ENCODE data around the gene TBL1Y.
"Not testable (repeated sequence)": the region's sequence is repeated elsewhere in the genome, so short reads cannot be mapped to it uniquely, and the experiment has no call there.

TBL1Y gene

DNA sequence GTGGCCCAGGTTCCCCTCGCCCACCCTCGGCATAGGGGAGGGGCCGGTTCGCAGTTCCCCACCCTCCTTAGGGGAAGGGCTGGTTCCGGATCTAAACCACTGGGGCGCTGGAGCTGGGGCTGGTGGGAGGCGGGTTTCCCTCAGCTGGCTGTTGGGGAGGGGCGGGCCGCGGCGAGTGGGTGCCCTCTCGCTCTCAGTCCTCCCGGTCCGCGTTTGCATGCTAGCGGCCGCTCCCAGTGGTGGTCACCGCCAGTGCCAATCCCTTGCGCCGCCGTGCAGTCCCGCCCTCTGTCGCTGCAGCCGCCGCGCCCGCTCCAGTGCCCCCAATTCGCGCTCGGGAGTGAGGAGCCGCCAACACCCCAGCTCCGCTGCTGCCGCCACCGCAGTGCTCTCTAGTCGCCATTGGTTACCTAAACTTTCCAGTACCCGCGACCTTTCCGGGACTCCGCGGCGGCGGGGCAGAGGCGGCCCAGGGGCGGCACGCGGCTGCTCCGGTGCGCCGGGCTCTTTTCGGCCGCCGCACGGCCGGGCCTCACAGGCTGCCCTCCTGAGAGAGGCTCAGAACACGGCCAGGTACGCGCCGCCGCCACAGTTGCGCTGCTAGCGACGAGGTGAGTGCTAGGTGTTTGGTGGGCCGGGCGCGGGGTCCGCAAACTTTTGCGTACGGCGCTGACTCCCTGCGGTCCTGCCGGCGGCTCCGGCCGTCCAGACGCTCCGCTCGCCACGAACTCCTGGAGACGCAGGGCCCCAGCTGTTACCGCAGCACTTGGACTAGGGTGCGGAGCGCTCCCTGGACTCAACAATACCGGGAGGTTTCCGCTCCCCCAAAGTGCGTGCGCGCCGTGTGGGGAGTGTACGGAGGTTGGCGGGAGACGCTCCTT lies at the start of gene TBL1Y:
Gene TBL1Y (plus strand): TSS at position 326 of the 881 bp plus-strand sequence. CDS start 114,388 bp downstream, outside the sequence.
- DNase-seq, result no peak

DNA sequence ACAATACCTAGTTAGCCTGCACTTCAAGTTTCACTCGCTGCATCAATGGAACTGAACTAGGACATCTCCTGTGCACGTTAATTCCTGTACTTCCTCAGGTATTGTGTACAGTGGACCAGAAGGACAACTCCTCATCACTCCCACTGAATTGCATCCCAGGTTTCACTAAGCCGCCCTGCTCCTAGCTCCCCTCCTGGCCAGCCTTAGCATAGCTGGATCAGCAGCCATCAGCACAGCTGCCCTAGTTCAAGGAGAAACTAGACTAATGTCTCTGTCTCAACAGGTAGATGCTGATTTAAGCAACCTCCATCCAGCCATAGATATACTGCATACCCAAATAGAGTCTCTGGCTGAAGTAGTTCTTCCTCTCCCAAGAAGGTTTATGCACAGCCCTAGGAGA lies 16.0 kb upstream of the TBL1Y start:
- DNase-seq, result no peak

DNA sequence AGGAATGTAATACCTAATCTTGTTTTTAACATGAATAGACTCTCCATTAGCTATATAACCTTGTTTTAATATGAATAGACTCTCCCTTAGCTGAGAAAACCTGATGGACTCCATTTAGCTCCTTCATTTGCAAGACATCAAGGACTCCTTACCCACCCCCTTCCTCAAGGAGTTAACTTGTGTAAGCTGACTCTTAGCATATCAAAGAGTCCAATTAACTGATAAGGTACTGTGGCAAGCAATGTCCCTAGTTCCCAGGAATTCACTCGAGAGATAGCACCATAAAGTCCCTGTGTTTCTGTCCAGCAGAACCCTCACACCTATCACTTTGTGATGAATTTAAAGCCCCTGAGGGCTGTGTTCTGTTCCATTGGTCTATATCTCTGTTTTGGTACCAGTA lies 15.3 kb upstream of the TBL1Y start:
- DNase-seq, result no peak

DNA sequence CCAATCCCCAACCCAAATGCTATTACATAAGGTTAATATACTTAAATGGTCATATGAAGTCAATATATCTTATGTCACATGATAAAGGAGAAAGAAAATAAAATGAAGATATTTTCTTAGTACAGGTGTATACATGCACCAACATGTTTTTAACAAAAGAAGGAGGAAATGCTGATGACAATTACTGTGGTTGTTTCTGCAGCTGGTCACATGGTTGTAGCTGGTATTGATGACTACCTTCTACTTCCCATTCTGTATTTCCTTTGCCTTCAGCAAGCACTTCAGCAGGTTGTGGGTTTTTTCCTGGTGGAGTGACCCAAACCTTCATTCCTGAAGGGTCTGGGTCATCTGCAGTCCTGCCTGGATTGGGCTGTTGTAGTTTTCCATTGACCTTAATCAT lies 8.4 kb upstream of the TBL1Y start:
- not testable (repeated sequence) for DNase-seq

DNA sequence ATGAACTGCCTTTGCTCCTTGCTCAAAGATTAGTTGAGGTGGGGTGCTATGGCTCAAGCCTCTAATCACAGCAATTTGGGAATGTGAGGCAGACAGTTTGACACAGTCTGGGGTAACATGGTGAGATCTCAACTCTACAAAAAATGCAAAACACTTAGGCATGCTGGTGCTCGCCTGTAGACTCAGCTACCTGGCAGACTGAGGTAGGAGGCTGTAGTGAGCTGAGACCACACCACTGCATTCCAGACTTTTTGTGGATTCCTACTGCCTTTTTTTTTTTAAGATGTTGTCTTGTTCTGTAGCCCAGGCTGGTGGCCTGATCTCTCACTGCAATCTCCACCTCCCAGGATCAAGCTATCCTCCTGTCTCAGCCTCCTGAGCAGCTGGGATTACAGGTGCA lies 2.9 kb upstream of the TBL1Y start:
- DNase-seq, result no peak

DNA sequence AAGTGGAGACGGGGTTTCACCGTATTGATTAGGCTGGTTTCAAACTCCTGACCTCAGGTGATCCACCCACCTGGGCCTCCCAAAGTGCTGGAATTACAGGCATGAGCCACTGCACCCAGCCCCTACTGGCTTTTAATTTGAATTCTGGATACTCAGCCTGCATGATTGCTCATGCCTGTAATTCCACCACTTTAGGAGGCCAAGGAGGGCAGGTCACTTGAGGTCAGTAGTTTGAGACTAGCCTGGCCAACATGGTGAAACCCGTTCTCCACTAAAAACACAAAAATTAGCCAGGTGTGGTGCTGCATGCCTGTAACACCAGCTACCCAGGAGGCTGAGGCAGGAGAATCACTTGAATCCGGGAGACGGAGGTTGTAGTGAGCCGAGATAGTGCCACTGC lies 2.5 kb upstream of the TBL1Y start:
- DNase-seq, result not testable (repeated sequence)

DNA sequence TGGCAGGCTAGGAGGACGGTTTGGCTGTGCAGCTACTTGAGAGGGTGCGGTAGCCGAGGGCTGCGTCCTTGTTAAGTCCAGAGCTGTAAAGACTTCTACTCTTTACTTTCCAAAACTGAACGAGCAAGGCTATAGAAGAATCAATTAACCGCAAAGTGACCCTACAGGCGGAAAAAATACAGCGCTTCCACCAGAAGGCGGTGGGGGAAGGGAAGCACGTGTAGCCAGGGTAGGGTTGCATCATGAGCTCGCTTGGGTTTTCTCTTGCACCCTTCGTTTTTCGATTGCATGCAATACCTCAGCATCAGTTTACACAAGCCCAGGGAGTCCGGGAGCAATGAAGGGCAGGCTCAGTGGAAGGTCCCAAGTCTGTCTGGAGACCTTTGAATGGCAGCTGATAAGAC lies 1.4 kb upstream of the TBL1Y start:
- DNase-seq, result no peak

DNA sequence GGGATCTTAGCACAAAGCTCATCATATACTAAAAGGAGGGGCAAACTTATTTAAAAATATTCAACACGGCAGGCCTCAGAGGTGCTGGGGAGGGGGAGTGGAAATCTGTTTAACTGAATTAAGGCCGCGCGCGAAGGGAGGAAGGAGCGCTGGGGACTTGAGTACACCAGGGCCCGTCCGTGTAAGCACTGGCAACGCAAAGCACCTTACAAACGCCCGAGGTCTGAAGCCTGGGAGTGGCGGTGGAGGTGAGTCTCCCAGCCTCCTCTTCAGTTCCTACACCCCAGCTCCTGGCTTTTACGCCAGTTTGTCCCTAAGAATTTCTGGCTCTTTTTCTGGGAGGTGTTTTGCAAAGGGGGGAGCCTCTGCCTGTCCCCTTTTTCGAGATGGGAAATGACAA lies 641 bp upstream of the TBL1Y start:
- DNase-seq, result no peak

DNA sequence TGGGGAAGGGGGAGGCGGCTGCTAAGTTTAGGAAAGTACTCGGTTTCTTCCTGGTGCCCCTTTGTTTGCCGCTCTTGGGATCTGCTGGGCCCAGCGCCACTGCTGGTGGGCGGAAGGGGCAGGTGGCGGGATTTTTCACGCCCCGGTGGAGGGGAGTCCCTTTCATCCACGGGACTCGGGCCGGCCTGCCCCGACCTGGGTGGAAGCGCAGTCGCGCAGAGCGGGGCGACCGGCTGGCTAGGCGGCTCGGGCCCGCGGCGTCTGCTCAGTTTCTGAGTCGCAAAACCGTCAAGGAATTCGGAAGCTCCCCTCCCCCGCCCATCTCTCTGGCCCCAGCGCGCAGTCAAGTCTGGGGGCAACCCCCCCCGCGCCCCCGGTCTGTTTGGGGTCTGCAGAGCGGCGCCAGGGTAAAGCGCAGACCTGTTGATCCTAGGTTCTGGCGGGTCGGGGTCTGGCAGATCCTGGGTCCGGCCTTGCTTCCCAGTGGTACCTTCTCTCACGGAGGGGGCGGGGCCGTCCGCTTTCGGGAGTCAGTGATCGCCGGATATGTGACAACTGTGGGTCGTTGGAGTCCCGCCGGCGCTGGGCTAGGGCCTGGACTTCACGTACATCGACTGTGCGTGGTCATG lies 870 bp downstream of the TBL1Y start, which contains the start of gene AMELY:
Gene AMELY (minus strand): TSS at position 500 of the 629 bp plus-strand sequence. CDS start 39,144 bp downstream, outside the sequence.
- DNase-seq, result no peak

DNA sequence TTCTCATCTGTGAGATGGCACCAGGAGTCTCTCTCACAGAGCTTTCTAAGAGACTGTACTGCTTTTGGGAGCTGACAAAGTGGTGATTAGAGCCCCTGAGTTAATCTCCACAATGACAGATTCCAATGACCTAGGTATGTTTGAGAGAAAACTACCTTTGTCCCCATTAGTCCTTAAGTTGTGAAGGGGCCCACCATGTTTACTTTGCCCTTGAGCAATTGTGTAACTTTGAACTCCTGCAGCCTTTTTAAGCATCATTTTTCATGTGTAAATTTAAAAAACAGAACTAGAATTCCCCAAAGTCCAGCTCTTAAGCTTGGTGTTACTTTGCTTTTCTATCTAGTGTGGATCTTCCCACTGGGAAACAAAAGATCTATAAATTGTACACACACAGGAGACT lies 2.9 kb downstream of the TBL1Y start:
- DNase-seq, result no peak

DNA sequence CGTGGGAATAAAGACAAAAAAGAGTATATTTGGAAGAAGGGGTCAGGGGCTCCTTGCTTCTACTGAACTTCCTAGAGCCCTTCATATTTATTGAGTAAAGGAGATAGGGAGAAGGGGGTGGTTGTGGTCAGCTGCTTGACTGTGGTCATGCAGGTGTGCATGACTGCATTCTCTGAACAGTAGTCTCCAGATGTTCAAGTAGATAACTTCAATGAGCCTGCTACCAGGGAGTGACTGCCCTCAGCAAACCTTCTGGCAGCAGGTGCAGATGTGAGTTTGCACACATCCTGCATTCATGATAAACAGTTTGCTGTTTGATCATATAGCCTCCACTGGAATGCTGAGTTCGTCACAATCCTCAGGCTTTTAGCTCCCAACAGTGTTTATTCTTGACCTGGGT lies 10.6 kb downstream of the TBL1Y start:
- DNase-seq, result no peak

DNA sequence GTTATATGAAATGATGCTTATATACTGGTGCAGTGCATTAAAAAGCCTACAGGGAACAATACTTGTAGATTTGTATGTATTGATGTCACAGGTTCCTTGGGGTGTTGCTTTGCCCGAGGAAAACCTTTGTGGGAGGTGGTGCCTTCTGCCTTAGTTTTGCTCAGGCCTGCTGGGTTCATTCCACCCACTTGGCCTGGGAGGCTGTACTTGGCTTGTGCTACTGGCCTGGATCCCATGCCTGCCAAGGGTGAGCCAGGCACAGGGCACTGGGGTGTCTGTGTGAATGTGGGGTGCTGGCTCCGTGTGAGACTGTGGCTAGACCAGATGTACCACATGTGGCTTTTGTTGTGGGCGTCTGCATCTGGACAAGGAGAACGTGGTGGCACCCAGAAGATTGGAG lies 17.8 kb downstream of the TBL1Y start:
- no peak for DNase-seq

DNA sequence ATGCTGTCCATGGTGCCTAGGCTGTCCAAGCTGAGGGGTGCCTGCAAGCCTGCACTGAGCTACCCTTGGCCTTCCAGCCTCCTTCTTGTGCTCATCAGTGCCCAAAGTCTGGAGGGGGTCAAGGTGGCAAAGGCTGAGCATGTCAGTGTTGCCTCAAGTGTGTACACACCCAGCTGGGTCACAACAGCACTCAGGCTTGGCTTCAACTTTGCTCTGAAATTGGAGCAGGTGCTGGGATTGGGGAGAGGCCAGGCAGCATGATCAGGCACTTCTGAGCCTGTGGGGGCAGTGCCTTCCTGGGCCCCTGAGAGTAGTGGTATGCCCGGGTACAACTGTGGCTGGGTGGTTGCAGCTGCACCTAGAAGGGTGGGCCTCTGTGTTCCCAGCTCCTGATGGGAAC lies 18.7 kb downstream of the TBL1Y start:
- no peak for DNase-seq

DNA sequence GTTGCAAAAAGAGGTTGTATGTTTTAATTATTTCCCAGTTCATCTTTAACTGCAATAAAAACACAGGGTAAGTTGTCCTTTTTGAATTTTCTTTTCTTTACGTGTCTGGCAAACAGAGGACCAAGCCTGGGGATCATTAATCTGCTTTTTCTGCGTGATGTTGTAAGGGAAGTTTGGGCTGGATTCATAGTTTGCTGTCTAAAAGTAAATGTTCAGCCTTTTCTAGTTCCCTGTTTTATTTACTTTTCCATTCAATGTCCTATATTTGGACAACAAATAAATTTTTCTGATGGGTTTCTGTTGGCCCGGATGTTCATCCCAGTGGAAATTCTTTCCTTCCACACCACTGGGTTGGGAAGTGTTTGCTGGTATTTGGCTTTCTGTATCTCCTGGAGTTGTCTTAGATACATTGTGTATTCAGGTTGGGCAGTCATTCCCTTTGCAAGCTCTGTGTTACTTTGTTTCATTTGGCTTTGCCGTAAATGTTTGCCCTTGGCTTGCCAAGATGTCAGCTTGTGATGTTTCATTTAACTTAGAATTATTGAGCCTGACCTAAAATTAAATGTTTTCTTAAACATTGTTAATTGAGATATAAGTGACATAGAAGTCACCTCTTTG lies 21.4 kb downstream of the TBL1Y start:
- no peak for DNase-seq

DNA sequence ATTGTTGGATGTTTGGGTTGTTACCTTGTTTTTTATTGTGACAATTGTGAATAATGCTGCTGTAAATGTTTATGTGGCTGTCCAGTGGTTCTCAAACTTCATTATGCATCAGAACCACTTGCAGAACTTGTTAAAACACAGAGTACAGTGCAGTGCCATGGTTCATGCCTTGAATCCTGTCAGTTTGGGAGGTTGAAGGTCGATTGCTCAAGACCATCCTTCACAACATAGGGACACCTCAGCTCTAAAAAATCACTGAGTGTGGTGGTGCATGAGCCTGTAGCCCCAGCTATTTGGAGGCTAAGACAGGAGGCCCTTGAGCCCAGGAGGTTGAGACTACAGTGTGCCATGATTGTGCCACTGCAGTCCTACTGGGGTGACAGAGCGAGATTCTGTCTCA lies 25.0 kb downstream of the TBL1Y start:
- DNase-seq, result no peak

DNA sequence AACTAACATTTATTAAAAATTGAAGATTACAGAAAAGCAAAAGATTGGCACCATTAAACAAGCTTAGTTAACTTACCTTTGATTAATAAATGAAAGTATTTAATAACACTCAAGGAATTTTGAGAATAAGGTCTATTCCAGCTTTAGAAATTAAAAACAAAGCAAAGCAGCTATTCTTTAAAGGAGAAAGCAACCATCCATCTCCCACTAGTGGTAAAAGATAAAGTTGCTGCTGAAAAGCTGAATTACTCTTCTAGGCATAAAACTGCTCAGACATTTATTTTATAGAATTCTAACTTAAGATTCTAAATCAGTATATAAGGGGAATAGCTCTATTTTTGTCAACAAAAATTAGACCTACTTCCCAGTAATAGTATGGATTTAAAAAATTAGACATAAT lies 37.2 kb downstream of the TBL1Y start:
- no peak for DNase-seq

DNA sequence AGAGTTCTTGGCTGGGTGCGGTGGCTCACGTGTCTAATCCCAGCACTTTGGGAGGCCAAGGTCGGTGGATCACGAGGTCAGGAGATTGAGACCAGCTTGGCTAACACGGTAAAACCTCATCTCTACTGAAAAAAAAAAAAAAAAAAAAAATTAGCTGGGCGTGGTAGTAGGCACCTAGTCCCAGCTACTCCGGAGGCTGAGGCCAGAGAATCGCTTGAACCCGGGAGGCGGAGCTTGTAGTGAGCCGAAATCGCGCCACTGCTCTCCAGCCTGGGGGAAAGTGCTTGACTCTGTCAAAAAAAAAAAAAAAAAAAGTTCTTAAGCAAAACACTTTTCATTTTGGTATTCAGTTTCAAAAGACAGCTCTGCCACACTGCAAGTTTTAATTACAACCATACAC lies 37.9 kb downstream of the TBL1Y start:
- no peak for DNase-seq

DNA sequence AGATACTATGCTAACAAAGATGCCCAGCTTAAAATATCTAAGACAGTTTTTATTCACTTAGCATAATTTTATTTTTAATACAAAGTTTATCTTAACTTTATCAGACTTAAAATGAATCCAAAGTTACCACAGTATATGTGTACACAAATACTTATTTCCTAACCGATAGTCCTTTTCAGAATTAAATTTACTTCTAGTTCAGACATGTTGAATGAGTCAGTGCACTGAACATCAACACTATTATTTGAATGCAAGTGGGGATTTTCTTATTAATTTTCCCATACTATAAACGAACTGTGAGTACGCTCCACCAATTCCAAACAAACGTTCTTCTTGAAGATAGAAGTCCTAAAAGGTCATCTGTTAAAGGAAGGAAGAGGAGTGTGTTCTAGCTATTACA lies 39.5 kb downstream of the TBL1Y start:
- no peak for DNase-seq

DNA sequence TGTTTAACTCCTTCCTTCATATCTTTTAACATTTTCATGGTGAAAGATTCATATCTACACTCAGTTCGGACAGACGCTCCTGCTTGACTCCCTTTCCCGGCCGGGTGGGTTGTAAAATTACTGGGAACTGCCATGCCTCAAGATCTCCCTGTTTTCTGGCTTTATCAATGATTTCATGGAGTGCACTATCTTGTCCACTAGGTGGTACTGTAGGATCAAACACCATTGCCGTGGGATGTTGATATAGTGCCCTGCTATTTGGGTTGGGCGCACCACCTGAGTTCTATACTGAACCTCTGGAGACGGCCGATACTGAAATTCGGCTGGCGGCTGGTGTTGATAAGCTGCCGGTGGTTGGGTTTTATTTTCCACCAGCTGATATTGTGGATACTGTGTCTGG lies 54.2 kb downstream of the TBL1Y start:
- DNase-seq, result no peak

DNA sequence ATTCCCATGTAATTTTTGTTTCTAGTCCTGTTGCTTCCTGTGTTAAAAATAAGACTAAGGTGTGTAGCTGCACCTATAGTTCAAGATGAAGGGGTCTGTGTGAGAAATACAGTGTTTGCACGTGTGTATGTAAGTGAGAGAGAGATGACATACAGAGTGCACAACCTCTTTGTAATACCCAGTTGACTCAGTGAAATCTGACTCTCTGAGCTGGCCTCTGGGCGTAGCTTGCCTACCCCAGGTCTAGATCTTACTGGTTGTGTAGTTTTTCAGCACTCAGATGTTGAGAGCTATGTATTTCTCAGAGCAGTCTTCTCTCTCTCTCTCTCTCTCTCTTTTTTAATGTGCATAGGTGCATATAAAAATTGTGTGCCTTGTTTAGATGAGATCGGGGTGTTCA lies 56.0 kb downstream of the TBL1Y start:
- DNase-seq, result no peak

DNA sequence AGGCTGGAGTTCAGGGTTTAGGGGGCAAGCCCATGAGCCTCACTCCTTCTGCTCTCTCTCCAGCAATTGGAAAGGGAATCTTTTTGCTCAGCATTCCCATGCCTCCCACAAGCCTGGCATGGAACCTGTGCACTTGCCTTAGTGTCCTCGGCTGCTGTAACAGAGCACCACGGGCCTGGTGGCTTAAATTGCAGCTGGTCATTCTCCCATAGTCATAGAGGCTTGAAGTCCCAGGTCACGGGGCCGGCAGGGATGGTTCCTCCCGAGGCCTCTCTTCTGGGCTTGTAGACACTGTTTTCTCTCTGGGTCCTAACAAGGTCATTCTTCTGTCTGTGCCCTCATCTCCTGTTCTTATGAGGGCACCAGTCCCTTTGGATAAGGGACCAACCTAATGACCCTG lies 57.2 kb downstream of the TBL1Y start:
- no peak for DNase-seq

DNA sequence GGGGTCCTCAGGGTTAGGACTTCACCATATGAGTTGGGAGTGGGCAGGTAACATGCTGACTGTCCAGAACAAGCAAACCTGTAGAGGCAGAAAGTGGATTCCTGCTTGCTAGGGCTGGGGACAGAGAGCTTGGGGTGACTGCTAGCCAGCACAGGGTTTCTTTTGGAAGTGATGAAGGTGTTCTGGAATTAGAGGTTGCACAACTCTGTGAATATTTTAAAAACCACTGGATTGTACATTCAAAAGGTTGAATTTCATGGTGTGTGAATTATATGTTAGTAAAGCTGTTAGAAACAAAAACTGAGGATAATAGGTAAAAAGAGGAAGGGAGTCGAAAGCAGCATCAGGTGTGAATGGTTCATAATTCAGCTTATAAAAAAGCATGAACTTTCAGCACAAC lies 57.7 kb downstream of the TBL1Y start:
- no peak for DNase-seq

DNA sequence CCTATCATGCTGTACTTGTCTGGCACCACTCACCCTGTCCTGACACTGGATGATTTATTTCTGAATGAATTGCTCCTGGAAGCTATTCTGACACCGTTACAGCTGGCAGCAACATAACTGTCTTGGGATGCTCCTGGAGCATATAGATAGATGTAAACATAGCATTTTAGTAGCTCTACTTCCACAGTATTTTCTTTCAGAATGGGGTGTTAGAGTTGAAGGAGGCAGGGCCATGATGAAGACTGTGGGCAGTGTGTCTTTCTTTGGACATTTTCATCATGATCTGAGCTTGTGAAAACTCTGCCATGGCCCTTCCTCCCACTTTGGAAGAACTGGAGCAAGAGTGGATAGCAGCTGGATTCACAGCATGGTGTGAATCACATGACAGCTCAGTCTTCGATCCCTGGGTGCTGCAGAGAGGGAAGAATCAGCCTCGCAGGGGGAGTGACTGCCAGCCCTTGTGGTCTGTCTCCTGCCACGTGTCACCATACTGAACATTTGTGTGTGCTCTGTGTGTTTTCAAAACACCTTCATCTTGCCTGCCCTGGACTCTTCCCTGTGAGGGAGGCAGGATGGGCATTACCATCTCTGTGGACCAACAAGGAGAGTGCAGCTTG lies 61.9 kb downstream of the TBL1Y start:
- DNase-seq, result no peak

DNA sequence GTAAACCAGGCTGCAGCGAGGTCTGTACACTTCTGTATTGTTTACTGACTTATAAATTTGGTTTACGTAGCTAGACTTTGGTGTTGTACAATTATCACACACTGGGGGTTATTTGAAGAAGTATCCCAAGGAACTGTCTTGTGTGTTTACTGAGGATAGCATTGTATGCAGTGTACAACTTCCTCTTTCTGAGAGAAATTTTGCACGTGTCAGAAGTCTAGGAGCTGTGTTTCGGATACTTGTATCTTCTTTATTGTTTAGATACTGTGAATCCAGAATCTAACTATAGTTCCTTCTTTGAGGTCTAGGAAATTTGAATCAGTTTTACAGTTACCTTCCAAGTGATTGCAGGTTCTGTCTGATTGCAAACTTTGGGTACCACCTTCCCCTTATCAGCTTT lies 64.5 kb downstream of the TBL1Y start:
- DNase-seq, result no peak

Data from activated gamma-delta T cell treated with Interleukin-2 at 50 U/mL for 16 hours (primary cell).